Neural cell (in vitro differentiated cells): ENCODE data around the gene LDB2. TPM values are rescaled to one million over a fixed set of nuclear protein-coding genes. Genes with fewer than 3 reads are reported as not detected.

ENCODE experiments used
- H2AFZ ChIP-seq: fragments of 200-600, 300-800 bp; sonication (generic), shearing (Covaris generic); 2 replicates; pipeline ENCODE4 v1.6.0; 2014; ENCODE audit warnings: low read depth, mild to moderate bottlenecking, antibody characterized with exemption, low read length, moderate library complexity
- H3F3A ChIP-seq: fragments of 200-600 bp; shearing (Covaris generic); 2 replicates; pipeline ENCODE4 v1.6.1; 2016; ENCODE audit warnings: mild to moderate bottlenecking, moderate library complexity, mixed read lengths, antibody characterized with exemption, low read length; ENCODE audit not compliant: insufficient read depth, poor library complexity, severe bottlenecking
- H3K27ac ChIP-seq: fragments of 200-600, 300-800 bp; sonication (generic), shearing (Covaris generic); 2 replicates; pipeline ENCODE4 v1.5.1; 2014; ENCODE audit warnings: mild to moderate bottlenecking, low read length, moderate library complexity
- H3K27me3 ChIP-seq: fragments of 300-800, 200-600 bp; sonication (generic), shearing (Covaris generic); 2 replicates; pipeline ENCODE4 v1.6.0; 2014; ENCODE audit warnings: mild to moderate bottlenecking, low read depth, low read length, moderate library complexity; ENCODE audit not compliant: insufficient read depth
- H3K36me3 ChIP-seq: fragments of 300-800, 200-600 bp; sonication (generic), shearing (Covaris generic); 2 replicates; pipeline ENCODE4 v1.5.1; 2014; ENCODE audit warnings: mild to moderate bottlenecking, antibody characterized with exemption, low read length, moderate library complexity; ENCODE audit not compliant: insufficient read depth
- H3K4me2 ChIP-seq: fragments of 300-800, 200-600 bp; sonication (generic), shearing (Covaris generic); 2 replicates; pipeline ENCODE4 v1.6.0; 2014; ENCODE audit warnings: mild to moderate bottlenecking, low read length
- H3K4me3 ChIP-seq: fragments of 300-800, 200-600 bp; sonication (generic), shearing (Covaris generic); 2 replicates; pipeline ENCODE4 v1.5.1; 2014; ENCODE audit warnings: mild to moderate bottlenecking, low read length, moderate library complexity
- H3K79me2 ChIP-seq: fragments of 200-600 bp; shearing (Covaris generic); replicated peaks from 2 replicates; pipeline ENCODE4 v1.6.0; 2014; ENCODE audit warnings: mild to moderate bottlenecking, low read length, moderate library complexity; ENCODE audit not compliant: insufficient read depth
- H3K9ac ChIP-seq: fragments of 300-800, 200-600 bp; sonication (generic), shearing (Covaris generic); 2 replicates; pipeline ENCODE4 v1.6.1; 2016; ENCODE audit warnings: mild to moderate bottlenecking, low read length, mixed read lengths
- H3K9me2 ChIP-seq: fragments of 200-600 bp; shearing (Covaris generic); 2 replicates; pipeline ENCODE4 v1.6.1; 2016; ENCODE audit warnings: mild to moderate bottlenecking, low read length, mixed read lengths; ENCODE audit not compliant: insufficient read depth
- H3K9me3 ChIP-seq: fragments of 200-600, 300-800 bp; sonication (generic), shearing (Covaris generic); 2 replicates; pipeline ENCODE4 v1.6.1; 2016; ENCODE audit warnings: mild to moderate bottlenecking, mixed run types, low read length, moderate library complexity, mixed read lengths
- H4K20me1 ChIP-seq: fragments of 200-600 bp; shearing (Covaris generic); 2 replicates; pipeline ENCODE4 v1.6.1; 2016; ENCODE audit warnings: mild to moderate bottlenecking, mixed run types; ENCODE audit not compliant: insufficient read depth
- CTCF ChIP-seq: fragments of 450-650 bp; IDR thresholded peaks from 2 replicates; pipeline ENCODE4 v1.5.1; 2014; ENCODE audit warnings: antibody characterized with exemption, mild to moderate bottlenecking, moderate library complexity; ENCODE audit not compliant: poor library complexity, severe bottlenecking
- EP300 ChIP-seq: fragments of 450-650 bp; conservative IDR thresholded peaks from 2 replicates; pipeline ENCODE4 v1.6.1; 2014; ENCODE audit warnings: antibody characterized with exemption, mild to moderate bottlenecking, moderate library complexity; ENCODE audit not compliant: poor library complexity, severe bottlenecking
- EZH2 ChIP-seq: fragments of 200-600, 300-800 bp; shearing (Covaris generic), sonication (generic); IDR thresholded peaks from 2 replicates; pipeline ENCODE4 v1.6.1; 2014; ENCODE audit warnings: antibody characterized with exemption, low read length, borderline replicate concordance, mild to moderate bottlenecking; ENCODE audit not compliant: insufficient read depth, poor library complexity, severe bottlenecking
- MXI1 ChIP-seq: fragments of 450-650 bp; conservative IDR thresholded peaks from 2 replicates; pipeline ENCODE4 v1.6.1; 2014; ENCODE audit warnings: antibody characterized with exemption, mild to moderate bottlenecking; ENCODE audit not compliant: poor library complexity, severe bottlenecking
- POLR2AphosphoS5 ChIP-seq: IDR thresholded peaks from 2 replicates; pipeline ENCODE4 v1.6.1; 2012
- RAD21 ChIP-seq: fragments of 450-650 bp; conservative IDR thresholded peaks from 2 replicates; pipeline ENCODE4 v1.6.1; 2014; ENCODE audit warnings: antibody characterized with exemption, mild to moderate bottlenecking, moderate library complexity
- REST ChIP-seq: IDR thresholded peaks from 2 replicates; pipeline ENCODE4 v1.6.1; 2012; ENCODE audit warnings: borderline replicate concordance
- SMC3 ChIP-seq: fragments of 450-650 bp; conservative IDR thresholded peaks from 2 replicates; pipeline ENCODE4 v1.6.1; 2014; ENCODE audit warnings: antibody characterized with exemption, mild to moderate bottlenecking, moderate library complexity; ENCODE audit not compliant: poor library complexity
- TAF1 ChIP-seq: IDR thresholded peaks from 2 replicates; pipeline ENCODE4 v1.6.1; 2012; ENCODE audit warnings: low read depth
- polyA plus RNA-seq: library from polyadenylated mRNA; depleted of rRNA; stranded (reverse); fragments of >200 nt; gene quantifications from 2 replicates; pipeline ENCODE4 v1.2.3, GENCODE V29; 2014

The LDB2 gene
- polyA plus RNA-seq, 1 donor from 2014 or later, result 58.9 TPM

- Histone ChIP-seq H3K9ac (no peak overlapping the region), H3K4me2 (no peak overlapping the region), H3K36me3 (no peaks in the 10 kb centered on the region), H3K4me3 (no peak overlapping the region), H2AFZ (no peak overlapping the region), H3K27ac (no peak overlapping the region), H3K9me3 (no peaks in the 10 kb centered on the region), H3K79me2 (no peaks in the 10 kb centered on the region), H3K27me3 (no peaks in the 10 kb centered on the region), H4K20me1 (no peaks in the 10 kb centered on the region), H3K9me2 (no peaks in the 10 kb centered on the region), H3F3A (no peaks in the 10 kb centered on the region)
- TF ChIP-seq CTCF, result no peak
Measured at GRCh38 chr4:16677001-16677944, 221.2 kb downstream of the LDB2 start.

GRCh38 chr4:16676230-16676770 is 222.1 kb downstream of the LDB2 start:
- no peaks in the 10 kb centered on the region for H3K9me2 ChIP-seq
- no peak overlapping the region for H2AFZ ChIP-seq
- no peaks in the 10 kb centered on the region for H4K20me1 ChIP-seq
- no peaks in the 10 kb centered on the region for H3K79me2 ChIP-seq
- H3K27me3 ChIP-seq, result no peaks in the 10 kb centered on the region
- no peak overlapping the region for H3K4me3 ChIP-seq
- no peaks in the 10 kb centered on the region for H3K36me3 ChIP-seq
- no peaks in the 10 kb centered on the region for H3F3A ChIP-seq
- H3K27ac ChIP-seq, result no peak overlapping the region
- H3K9me3 ChIP-seq, result no peaks in the 10 kb centered on the region
- TF ChIP-seq EP300 (no peak), REST (no peak), MXI1 (no peak), TAF1 (no peak), EZH2 (no peak), SMC3 (no peak), POLR2AphosphoS5 (no peak), CTCF (no peak), RAD21 (no peak)
- no peak overlapping the region for H3K4me2 ChIP-seq
- H3K9ac ChIP-seq, result no peak overlapping the region
